Mammary epithelial cell (primary cell): ENCODE results near the gene GPR157.

Source experiments
- EZH2 ChIP-seq: IDR thresholded peaks from 2 replicates; pipeline ENCODE4 v1.6.1; 2012; ENCODE audit warnings: low read length, inconsistent platforms, borderline replicate concordance
- TF ChIP-seq, protein P1 (sequence below), 2 donors: IDR thresholded peaks in 1 of 2; conservative IDR thresholded peaks in 1 of 2; 2 replicates each; pipeline ENCODE4 v1.5.1; 2011 to 2012; ENCODE audit warnings: inconsistent platforms in 2 of 2, low read length in 2 of 2, mild to moderate bottlenecking in 2 of 2, control low read depth in 1 of 2, low read depth in 1 of 2; ENCODE audit not compliant: insufficient read depth in 1 of 2; ENCODE audit errors: extremely low read depth in 1 of 2

DNA sequence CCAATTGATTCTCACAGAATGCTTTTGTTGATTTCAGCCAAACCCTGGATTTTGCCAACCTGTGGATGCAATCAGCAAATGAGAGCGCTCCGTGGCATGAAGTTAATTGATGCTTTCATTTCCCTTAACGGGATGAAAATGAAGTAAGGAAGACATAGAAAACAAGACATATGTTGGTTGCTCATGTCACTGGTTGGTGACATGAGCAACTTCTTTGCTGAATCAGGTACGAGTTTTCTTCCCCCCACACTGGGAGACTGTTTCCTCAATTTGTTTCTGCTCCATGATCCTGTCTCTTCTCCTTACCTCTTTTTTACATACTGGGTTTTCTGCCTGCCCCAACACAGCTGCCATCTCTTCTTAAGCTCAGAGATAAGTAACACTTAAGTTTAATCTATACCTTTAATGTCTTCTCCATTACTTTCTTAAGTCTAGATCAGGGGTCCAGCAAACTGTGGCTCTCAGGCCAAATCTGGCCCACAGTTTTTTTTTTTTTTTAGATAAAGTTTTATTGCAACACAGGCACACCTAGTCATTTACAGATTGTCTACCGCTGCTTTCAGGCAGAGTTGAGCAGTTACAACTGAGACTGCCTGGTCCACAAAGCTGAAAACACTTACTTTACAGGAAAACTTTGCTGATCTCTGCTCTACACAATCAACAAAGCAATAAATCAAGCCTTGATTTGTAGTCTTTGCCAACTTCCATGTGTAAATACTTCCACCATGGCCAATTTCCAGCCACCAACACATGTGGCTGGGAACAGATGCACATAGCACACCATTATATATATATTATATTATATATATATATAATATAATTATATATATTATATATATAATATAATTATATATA is 13.3 kb downstream of the GPR157 start:
- TF ChIP-seq, protein P1, sequence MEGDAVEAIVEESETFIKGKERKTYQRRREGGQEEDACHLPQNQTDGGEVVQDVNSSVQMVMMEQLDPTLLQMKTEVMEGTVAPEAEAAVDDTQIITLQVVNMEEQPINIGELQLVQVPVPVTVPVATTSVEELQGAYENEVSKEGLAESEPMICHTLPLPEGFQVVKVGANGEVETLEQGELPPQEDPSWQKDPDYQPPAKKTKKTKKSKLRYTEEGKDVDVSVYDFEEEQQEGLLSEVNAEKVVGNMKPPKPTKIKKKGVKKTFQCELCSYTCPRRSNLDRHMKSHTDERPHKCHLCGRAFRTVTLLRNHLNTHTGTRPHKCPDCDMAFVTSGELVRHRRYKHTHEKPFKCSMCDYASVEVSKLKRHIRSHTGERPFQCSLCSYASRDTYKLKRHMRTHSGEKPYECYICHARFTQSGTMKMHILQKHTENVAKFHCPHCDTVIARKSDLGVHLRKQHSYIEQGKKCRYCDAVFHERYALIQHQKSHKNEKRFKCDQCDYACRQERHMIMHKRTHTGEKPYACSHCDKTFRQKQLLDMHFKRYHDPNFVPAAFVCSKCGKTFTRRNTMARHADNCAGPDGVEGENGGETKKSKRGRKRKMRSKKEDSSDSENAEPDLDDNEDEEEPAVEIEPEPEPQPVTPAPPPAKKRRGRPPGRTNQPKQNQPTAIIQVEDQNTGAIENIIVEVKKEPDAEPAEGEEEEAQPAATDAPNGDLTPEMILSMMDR (conservative IDR thresholded peaks at IDR 0.05 in 1 of 2, IDR thresholded peaks at IDR 0.05 in 1 of 2; ENCODE audit: extremely low read depth in 1 of 2, insufficient read depth in 1 of 2, low read depth in 1 of 2, low read length in 2 of 2), result no peak
- no peak for TF ChIP-seq EZH2
